GM21526 (cell line): ENCODE data around the gene GPR42.
A peak's percentile ranks its signal among the peaks of the same experiment; 100 is the strongest.

ENCODE experiments used
- ATAC-seq: cut with Tn5 transposase; IDR thresholded peaks from one replicate; pipeline ENCODE4 v1.9.1; 2021; ENCODE audit warnings: moderate library complexity; ENCODE audit not compliant: unreplicated experiment, low FRiP score

GPR42 gene

GRCh38 chr19:35370722-35371121, at the start of gene GPR42:
TSS of gene GPR42 (plus strand) at chr19:35371068. CDS start at chr19:35371360, 292 bp downstream.
- ATAC-seq, result no peak

GRCh38 chr19:35321291-35321690, 49.6 kb upstream of the GPR42 start:
- ATAC-seq, result no peak

GRCh38 chr19:35322014-35322413, 48.9 kb upstream of the GPR42 start:
- ATAC-seq, result no peak

- no peak for ATAC-seq
Measured at GRCh38 chr19:35327642-35328041, 43.2 kb upstream of the GPR42 start.

- ATAC-seq, result no peak
Measured at GRCh38 chr19:35328851-35329285, 42.0 kb upstream of the GPR42 start, which contains the start of gene CD22. TSS of gene CD22 (plus strand) at chr19:35329187. CDS start at chr19:35332041, 2,854 bp downstream.

GRCh38 chr19:35329323-35329722, 41.5 kb upstream of the GPR42 start:
- no peak for ATAC-seq

- ATAC-seq, result peak; percentile 39
Measured at GRCh38 chr19:35330475-35330874, 40.4 kb upstream of the GPR42 start.

- ATAC-seq, result no peak
Measured at GRCh38 chr19:35331551-35332214, 39.2 kb upstream of the GPR42 start.

- no peak for ATAC-seq
Measured at GRCh38 chr19:35332817-35333216, 38.1 kb upstream of the GPR42 start.

GRCh38 chr19:35334144-35334753, 36.6 kb upstream of the GPR42 start:
- no peak for ATAC-seq

GRCh38 chr19:35336166-35336955, 34.5 kb upstream of the GPR42 start:
- ATAC-seq, result no peak

GRCh38 chr19:35337097-35337983, 33.5 kb upstream of the GPR42 start:
- ATAC-seq, result no peak

- no peak for ATAC-seq
Measured at GRCh38 chr19:35337984-35338296, 32.9 kb upstream of the GPR42 start.

GRCh38 chr19:35340431-35340830, 30.4 kb upstream of the GPR42 start:
- ATAC-seq, result no peak

GRCh38 chr19:35341006-35341405, 29.9 kb upstream of the GPR42 start:
- no peak for ATAC-seq

GRCh38 chr19:35341565-35342225, 29.2 kb upstream of the GPR42 start:
- ATAC-seq, result no peak

GRCh38 chr19:35342430-35342829, 28.4 kb upstream of the GPR42 start:
- ATAC-seq, result no peak

- ATAC-seq, result no peak
Measured at GRCh38 chr19:35344511-35345031, 26.3 kb upstream of the GPR42 start.

- ATAC-seq, result no peak
Measured at GRCh38 chr19:35345671-35346111, 25.2 kb upstream of the GPR42 start.
